ENCODE results near the gene AP1S3.
"Not testable (repeated sequence)": the region's sequence is repeated elsewhere in the genome, so short reads cannot be mapped to it uniquely, and the experiment has no call there.

The AP1S3 gene

GRCh38 chr2:223805008-223805407, 32.4 kb downstream of the AP1S3 start:
- TF ChIP-seq, protein P1, sequence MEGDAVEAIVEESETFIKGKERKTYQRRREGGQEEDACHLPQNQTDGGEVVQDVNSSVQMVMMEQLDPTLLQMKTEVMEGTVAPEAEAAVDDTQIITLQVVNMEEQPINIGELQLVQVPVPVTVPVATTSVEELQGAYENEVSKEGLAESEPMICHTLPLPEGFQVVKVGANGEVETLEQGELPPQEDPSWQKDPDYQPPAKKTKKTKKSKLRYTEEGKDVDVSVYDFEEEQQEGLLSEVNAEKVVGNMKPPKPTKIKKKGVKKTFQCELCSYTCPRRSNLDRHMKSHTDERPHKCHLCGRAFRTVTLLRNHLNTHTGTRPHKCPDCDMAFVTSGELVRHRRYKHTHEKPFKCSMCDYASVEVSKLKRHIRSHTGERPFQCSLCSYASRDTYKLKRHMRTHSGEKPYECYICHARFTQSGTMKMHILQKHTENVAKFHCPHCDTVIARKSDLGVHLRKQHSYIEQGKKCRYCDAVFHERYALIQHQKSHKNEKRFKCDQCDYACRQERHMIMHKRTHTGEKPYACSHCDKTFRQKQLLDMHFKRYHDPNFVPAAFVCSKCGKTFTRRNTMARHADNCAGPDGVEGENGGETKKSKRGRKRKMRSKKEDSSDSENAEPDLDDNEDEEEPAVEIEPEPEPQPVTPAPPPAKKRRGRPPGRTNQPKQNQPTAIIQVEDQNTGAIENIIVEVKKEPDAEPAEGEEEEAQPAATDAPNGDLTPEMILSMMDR (conservative IDR thresholded peaks at IDR 0.05; ENCODE audit: low read depth, low read length): no peak
- H3K4me3 ChIP-seq (ENCODE audit: low read depth, low read length): no peak overlapping the region

GRCh38 chr2:223801736-223802135, 35.6 kb downstream of the AP1S3 start:
- no peak for DNase-seq (ENCODE audit: low read depth)
- H3K4me3 ChIP-seq (ENCODE audit: low read depth, low read length): no peak overlapping the region
- TF ChIP-seq, protein P1 (conservative IDR thresholded peaks at IDR 0.05; ENCODE audit: low read depth, low read length): no peak

More at GRCh38 chr2:223805008-223805407, 32.4 kb downstream of the AP1S3 start:
- DNase-seq (ENCODE audit: low read depth): no peak

GRCh38 chr2:223800908-223801307, 36.5 kb downstream of the AP1S3 start:
- no peak for DNase-seq (ENCODE audit: low read depth)
- TF ChIP-seq, protein P1 (conservative IDR thresholded peaks at IDR 0.05; ENCODE audit: low read depth, low read length): no peak
- H3K4me3 ChIP-seq (ENCODE audit: low read depth, low read length): no peak overlapping the region

DNA sequence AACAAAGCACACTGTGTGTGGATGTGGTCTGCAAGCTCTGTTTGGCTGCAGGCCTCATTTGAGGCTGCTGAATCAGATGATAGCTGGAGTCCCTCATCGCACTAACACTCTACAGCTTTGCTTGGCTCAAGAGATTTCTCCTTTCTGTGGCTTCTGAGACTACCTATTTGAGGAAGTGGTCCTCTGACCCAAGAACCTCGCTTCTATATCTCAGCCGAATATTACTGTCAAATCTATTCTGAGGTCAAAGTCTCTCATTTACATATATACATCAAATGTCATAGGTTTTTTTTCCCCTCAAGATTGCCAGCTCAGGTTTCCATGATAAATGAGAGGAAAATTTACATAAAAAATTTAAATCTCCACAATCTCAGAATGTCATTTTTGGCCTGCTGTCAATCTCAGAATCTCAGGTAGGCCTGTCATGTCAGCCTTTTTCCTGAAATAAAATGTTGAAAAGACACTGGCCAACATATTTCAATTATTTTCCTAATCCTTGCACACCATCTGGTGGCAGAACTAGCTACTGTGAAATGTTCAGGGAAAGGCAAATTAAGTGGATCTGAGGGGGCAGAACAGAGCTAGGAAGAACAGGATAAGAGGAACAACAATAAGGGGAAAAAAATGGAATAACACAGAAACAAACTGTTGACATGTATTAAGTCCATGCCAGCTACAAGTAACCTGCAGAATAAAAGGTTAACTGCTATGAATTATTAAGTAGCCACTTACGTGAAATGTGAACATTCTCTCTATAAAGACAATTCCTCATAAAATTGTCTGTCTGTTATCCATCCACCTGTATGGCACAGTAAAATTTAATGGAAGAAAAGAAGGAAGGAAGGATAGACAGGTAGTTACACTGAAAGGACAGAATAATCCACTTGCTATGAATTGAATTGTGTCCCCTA, 39.3 kb downstream of the AP1S3 start:
- TF ChIP-seq, protein P1 (conservative IDR thresholded peaks at IDR 0.05; ENCODE audit: low read depth, low read length): peak; percentile 77
- DNase-seq (ENCODE audit: low read depth): peak; percentile 72
- no peak overlapping the region for H3K4me3 ChIP-seq (ENCODE audit: low read depth, low read length)

DNA sequence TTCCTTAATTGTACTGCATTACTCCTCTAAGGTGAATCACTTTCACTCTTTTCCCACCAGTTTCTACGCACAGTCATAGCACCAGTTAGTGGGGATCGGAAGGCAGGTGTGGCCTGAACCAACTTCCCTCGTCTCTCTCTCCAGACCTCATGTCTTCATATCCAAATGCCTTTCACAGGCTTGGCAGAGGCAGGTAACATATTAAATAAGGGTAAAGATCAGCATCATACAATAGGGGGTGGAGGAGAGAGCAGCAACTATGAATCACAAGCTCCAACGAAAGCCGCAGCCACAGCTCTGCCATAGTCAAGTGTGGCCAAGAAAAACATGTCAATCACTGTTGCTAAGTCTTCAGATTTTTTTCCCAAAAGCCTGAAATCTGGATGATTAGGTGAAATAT, 40.3 kb downstream of the AP1S3 start:
- H3K4me3 ChIP-seq (ENCODE audit: low read depth, low read length): no peak overlapping the region
- peak; percentile 64 for DNase-seq (ENCODE audit: low read depth)
- TF ChIP-seq, protein P1 (conservative IDR thresholded peaks at IDR 0.05; ENCODE audit: low read depth, low read length): no peak

- TF ChIP-seq, protein P1 (conservative IDR thresholded peaks at IDR 0.05; ENCODE audit: low read depth, low read length): no peak
- no peak overlapping the region for H3K4me3 ChIP-seq (ENCODE audit: low read depth, low read length)
- DNase-seq (ENCODE audit: low read depth): no peak
These were observed 48.0 kb downstream of the AP1S3 start for GRCh38 chr2:223789423-223789822.

DNA sequence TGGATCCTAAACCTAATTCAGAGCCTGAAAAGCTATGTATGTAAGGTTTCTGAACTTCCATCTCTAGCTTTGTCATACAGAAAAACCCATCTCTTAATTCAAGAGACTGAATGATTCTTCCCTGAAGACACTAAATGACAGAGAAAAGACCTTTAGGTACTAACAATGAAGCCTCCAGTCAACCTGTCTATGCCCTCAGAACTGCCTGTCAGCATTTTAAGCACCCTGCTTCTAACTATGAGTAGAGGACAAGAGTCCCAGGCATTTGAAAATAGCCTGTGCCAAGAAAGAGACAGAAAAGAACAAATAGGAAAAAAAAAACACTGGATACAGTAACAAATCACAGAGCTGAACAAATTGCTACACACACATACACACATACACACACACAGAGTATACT, 48.6 kb downstream of the AP1S3 start:
- H3K4me3 ChIP-seq (ENCODE audit: low read depth, low read length): no peak overlapping the region

DNA sequence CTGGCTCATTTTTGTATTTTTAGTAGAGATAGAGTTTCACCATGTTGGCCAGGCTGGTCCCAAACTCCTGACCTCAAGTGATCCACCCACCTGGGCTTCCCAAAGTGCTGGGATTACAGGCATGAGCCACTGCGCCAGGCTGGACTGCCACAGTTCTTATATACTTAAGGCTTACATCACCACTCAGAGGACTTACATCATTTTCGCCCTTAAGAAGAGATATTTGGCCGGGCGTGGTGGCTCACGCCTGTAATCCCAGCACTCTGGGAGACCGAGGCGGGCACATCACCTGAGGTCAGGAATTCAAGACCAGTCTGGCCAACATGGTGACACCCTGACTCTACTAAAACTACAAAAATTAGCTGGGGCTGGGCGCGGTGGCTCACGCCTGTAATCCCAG, 49.3 kb downstream of the AP1S3 start:
- not testable (repeated sequence) for H3K4me3 ChIP-seq (ENCODE audit: low read depth, low read length); DNase-seq (ENCODE audit: low read depth)

More for the DNA sequence above, 48.6 kb downstream of the AP1S3 start:
- TF ChIP-seq, protein P1 (conservative IDR thresholded peaks at IDR 0.05; ENCODE audit: low read depth, low read length): no peak
- no peak for DNase-seq (ENCODE audit: low read depth)
